ENCODE measurements around the gene CLINT1.
"Not testable (repeated sequence)": the region's sequence is repeated elsewhere in the genome, so short reads cannot be mapped to it uniquely, and the experiment has no call there.

Gene CLINT1

GRCh38 chr5:157858527-157859226 lies at the start of gene CLINT1:
Gene CLINT1 (minus strand): TSS chr5:157859145. CDS start chr5:157858970, 175 bp downstream.
- H3K27ac Mint-ChIP-seq (ENCODE audit: low read depth), result peak within 1 kb of the TSS; percentile 93
- no peaks in the 10 kb centered on the region for H3K9me3 Mint-ChIP-seq
- no peaks in the 10 kb centered on the region for H3K27me3 Mint-ChIP-seq
- H3K36me3 Mint-ChIP-seq (ENCODE audit: insufficient read depth), result peaks cover 14% of the 10 kb centered on the region
- peak; percentile 92 for ATAC-seq (replicated peaks; ENCODE audit: extremely low read depth, poor library complexity, severe bottlenecking)
- DNase-seq (ENCODE audit: low spot score in 2 of 2), result peak; percentile 72 to 74
- H3K4me1 Mint-ChIP-seq, result peaks cover 59% of the 10 kb centered on the region
- peak within 1 kb of the TSS; percentile 96 for H3K4me3 Mint-ChIP-seq

- H3K9me3 Mint-ChIP-seq, result no peaks in the 10 kb centered on the region
- peaks cover 1% of the 10 kb centered on the region for H3K36me3 Mint-ChIP-seq (ENCODE audit: insufficient read depth)
- no peak for DNase-seq (ENCODE audit: low spot score in 2 of 2)
- H3K27ac Mint-ChIP-seq (ENCODE audit: low read depth), result no peak overlapping the region
- no peak for ATAC-seq (replicated peaks; ENCODE audit: extremely low read depth, poor library complexity, severe bottlenecking)
- H3K4me3 Mint-ChIP-seq, result no peak overlapping the region
- peaks cover 31% of the 10 kb centered on the region for H3K27me3 Mint-ChIP-seq
- H3K4me1 Mint-ChIP-seq, result no peaks in the 10 kb centered on the region
Observed at GRCh38 chr5:157908459-157908858, 49.5 kb upstream of the CLINT1 start.

GRCh38 chr5:157907479-157907878 lies 48.5 kb upstream of the CLINT1 start:
- no peak for ATAC-seq (replicated peaks; ENCODE audit: extremely low read depth, poor library complexity, severe bottlenecking)
- Mint-ChIP-seq H3K27ac (ENCODE audit: low read depth) (no peak overlapping the region), H3K36me3 (ENCODE audit: insufficient read depth) (peaks cover 1% of the 10 kb centered on the region), H3K4me3 (no peak overlapping the region), H3K4me1 (no peaks in the 10 kb centered on the region), H3K27me3 (peaks cover 31% of the 10 kb centered on the region), H3K9me3 (no peaks in the 10 kb centered on the region)
- no peak for DNase-seq (ENCODE audit: low spot score in 2 of 2)

- H3K4me3 Mint-ChIP-seq, result no peak overlapping the region
- H3K27me3 Mint-ChIP-seq, result peaks cover 17% of the 10 kb centered on the region
- H3K27ac Mint-ChIP-seq (ENCODE audit: low read depth), result no peak overlapping the region
- no peaks in the 10 kb centered on the region for H3K4me1 Mint-ChIP-seq
- H3K9me3 Mint-ChIP-seq, result no peaks in the 10 kb centered on the region
- DNase-seq (ENCODE audit: low spot score in 2 of 2), result no peak
- no peaks in the 10 kb centered on the region for H3K36me3 Mint-ChIP-seq (ENCODE audit: insufficient read depth)
- no peak for ATAC-seq (replicated peaks; ENCODE audit: extremely low read depth, poor library complexity, severe bottlenecking)
Observed at GRCh38 chr5:157903117-157903450, 44.1 kb upstream of the CLINT1 start.

- ATAC-seq (replicated peaks; ENCODE audit: extremely low read depth, poor library complexity, severe bottlenecking) (no peak), DNase-seq (ENCODE audit: low spot score in 2 of 2) (no peak)
- Mint-ChIP-seq H3K27me3 (peaks cover 17% of the 10 kb centered on the region), H3K27ac (ENCODE audit: low read depth) (no peak overlapping the region), H3K4me1 (no peaks in the 10 kb centered on the region), H3K36me3 (ENCODE audit: insufficient read depth) (no peaks in the 10 kb centered on the region), H3K9me3 (no peaks in the 10 kb centered on the region), H3K4me3 (no peak overlapping the region)
Observed at GRCh38 chr5:157902449-157903116, 43.6 kb upstream of the CLINT1 start.

- H3K36me3 Mint-ChIP-seq (ENCODE audit: insufficient read depth), result no peaks in the 10 kb centered on the region
- no peak overlapping the region for H3K4me3 Mint-ChIP-seq
- no peak for ATAC-seq (replicated peaks; ENCODE audit: extremely low read depth, poor library complexity, severe bottlenecking)
Observed at GRCh38 chr5:157900644-157901043, 41.7 kb upstream of the CLINT1 start.

GRCh38 chr5:157893611-157894010 lies 34.7 kb upstream of the CLINT1 start:
- Mint-ChIP-seq H3K4me3 (no peak overlapping the region), H3K9me3 (no peaks in the 10 kb centered on the region), H3K36me3 (ENCODE audit: insufficient read depth) (peaks cover 2% of the 10 kb centered on the region), H3K27ac (ENCODE audit: low read depth) (no peak overlapping the region), H3K4me1 (no peaks in the 10 kb centered on the region), H3K27me3 (no peaks in the 10 kb centered on the region)
- ATAC-seq (replicated peaks; ENCODE audit: extremely low read depth, poor library complexity, severe bottlenecking) (no peak), DNase-seq (ENCODE audit: low spot score in 2 of 2) (no peak)

More at GRCh38 chr5:157900644-157901043, 41.7 kb upstream of the CLINT1 start:
- H3K27ac Mint-ChIP-seq (ENCODE audit: low read depth), result no peak overlapping the region
- peaks cover 17% of the 10 kb centered on the region for H3K27me3 Mint-ChIP-seq
- no peak for DNase-seq (ENCODE audit: low spot score in 2 of 2)
- no peaks in the 10 kb centered on the region for H3K9me3 Mint-ChIP-seq
- H3K4me1 Mint-ChIP-seq, result no peaks in the 10 kb centered on the region

GRCh38 chr5:157892974-157893373 lies 34.0 kb upstream of the CLINT1 start:
- Mint-ChIP-seq H3K36me3 (ENCODE audit: insufficient read depth) (peaks cover 2% of the 10 kb centered on the region), H3K27me3 (no peaks in the 10 kb centered on the region), H3K27ac (ENCODE audit: low read depth) (no peak overlapping the region), H3K4me3 (no peak overlapping the region), H3K9me3 (no peaks in the 10 kb centered on the region), H3K4me1 (no peaks in the 10 kb centered on the region)
- ATAC-seq (replicated peaks; ENCODE audit: extremely low read depth, poor library complexity, severe bottlenecking) (no peak), DNase-seq (ENCODE audit: low spot score in 2 of 2) (no peak)

- no peak for DNase-seq (ENCODE audit: low spot score in 2 of 2)
- Mint-ChIP-seq H3K36me3 (ENCODE audit: insufficient read depth) (peaks cover 2% of the 10 kb centered on the region), H3K9me3 (no peaks in the 10 kb centered on the region), H3K4me3 (no peak overlapping the region), H3K27ac (ENCODE audit: low read depth) (no peak overlapping the region), H3K4me1 (no peaks in the 10 kb centered on the region), H3K27me3 (no peaks in the 10 kb centered on the region)
- ATAC-seq (replicated peaks; ENCODE audit: extremely low read depth, poor library complexity, severe bottlenecking), result peak; percentile 19
Observed at GRCh38 chr5:157890836-157891597, 32.1 kb upstream of the CLINT1 start.

- no peaks in the 10 kb centered on the region for H3K27me3 Mint-ChIP-seq
- H3K9me3 Mint-ChIP-seq, result no peaks in the 10 kb centered on the region
- no peak for DNase-seq (ENCODE audit: low spot score in 2 of 2)
- no peaks in the 10 kb centered on the region for H3K4me1 Mint-ChIP-seq
- H3K36me3 Mint-ChIP-seq (ENCODE audit: insufficient read depth), result peaks cover 2% of the 10 kb centered on the region
- ATAC-seq (replicated peaks; ENCODE audit: extremely low read depth, poor library complexity, severe bottlenecking), result no peak
- H3K27ac Mint-ChIP-seq (ENCODE audit: low read depth), result no peak overlapping the region
- H3K4me3 Mint-ChIP-seq, result no peak overlapping the region
Observed at GRCh38 chr5:157888814-157889532, 30.0 kb upstream of the CLINT1 start.

GRCh38 chr5:157886796-157887380 lies 27.9 kb upstream of the CLINT1 start:
- no peak for DNase-seq (ENCODE audit: low spot score in 2 of 2)
- H3K4me3 Mint-ChIP-seq, result no peak overlapping the region
- H3K9me3 Mint-ChIP-seq, result no peaks in the 10 kb centered on the region
- H3K4me1 Mint-ChIP-seq, result no peaks in the 10 kb centered on the region
- no peaks in the 10 kb centered on the region for H3K27me3 Mint-ChIP-seq
- peaks cover 3% of the 10 kb centered on the region for H3K36me3 Mint-ChIP-seq (ENCODE audit: insufficient read depth)
- ATAC-seq (replicated peaks; ENCODE audit: extremely low read depth, poor library complexity, severe bottlenecking), result no peak
- H3K27ac Mint-ChIP-seq (ENCODE audit: low read depth), result no peak overlapping the region

- not testable (repeated sequence) for DNase-seq (ENCODE audit: low spot score in 2 of 2); H3K27ac Mint-ChIP-seq (ENCODE audit: low read depth); H3K4me3 Mint-ChIP-seq; H3K4me1 Mint-ChIP-seq; ATAC-seq (replicated peaks; ENCODE audit: extremely low read depth, poor library complexity, severe bottlenecking); H3K27me3 Mint-ChIP-seq; H3K36me3 Mint-ChIP-seq (ENCODE audit: insufficient read depth); H3K9me3 Mint-ChIP-seq
Observed at GRCh38 chr5:157885051-157885450, 26.1 kb upstream of the CLINT1 start.
